GM19099 (cell line): Measurements from ENCODE around the gene VDAC1.

Experiments used
- POLR2A ChIP-seq: IDR thresholded peaks from 3 replicates; pipeline ENCODE4 v1.6.1; 2011; ENCODE audit warnings: low read depth; ENCODE audit not compliant: insufficient read length; ENCODE audit errors: extremely low read depth

The VDAC1 gene

GRCh38 chr5:134004626-134005416 lies at the start of gene VDAC1:
Gene VDAC1, minus strand, starts transcription at chr5:134004975. Its CDS starts 11,963 bp downstream, at chr5:133993012.
- TF ChIP-seq POLR2A: peak; percentile 64

GRCh38 chr5:134053840-134054338 lies 49.1 kb upstream of the VDAC1 start:
- TF ChIP-seq POLR2A: no peak

- no peak for TF ChIP-seq POLR2A
These were observed 48.6 kb upstream of the VDAC1 start for GRCh38 chr5:134053314-134053839.

GRCh38 chr5:134051305-134051704 lies 46.5 kb upstream of the VDAC1 start:
- TF ChIP-seq POLR2A: no peak

- TF ChIP-seq POLR2A: no peak
These were observed 44.1 kb upstream of the VDAC1 start for GRCh38 chr5:134048864-134049263.

- no peak for TF ChIP-seq POLR2A
These were observed 42.9 kb upstream of the VDAC1 start for GRCh38 chr5:134047687-134048056.

GRCh38 chr5:134046801-134047686 lies 42.3 kb upstream of the VDAC1 start:
- TF ChIP-seq POLR2A: no peak

- no peak for TF ChIP-seq POLR2A
These were observed 41.6 kb upstream of the VDAC1 start for GRCh38 chr5:134046330-134046729.

- no peak for TF ChIP-seq POLR2A
These were observed 39.3 kb upstream of the VDAC1 start for GRCh38 chr5:134043793-134044792.

GRCh38 chr5:134041570-134042411 lies 37.0 kb upstream of the VDAC1 start:
- TF ChIP-seq POLR2A: no peak

- TF ChIP-seq POLR2A: no peak
These were observed 33.4 kb upstream of the VDAC1 start for GRCh38 chr5:134038138-134038537.

- TF ChIP-seq POLR2A: no peak
These were observed 32.4 kb upstream of the VDAC1 start for GRCh38 chr5:134037160-134037559.

- no peak for TF ChIP-seq POLR2A
These were observed 29.6 kb upstream of the VDAC1 start for GRCh38 chr5:134034326-134034725.

- no peak for TF ChIP-seq POLR2A
These were observed 24.4 kb upstream of the VDAC1 start for GRCh38 chr5:134029156-134029555.

- no peak for TF ChIP-seq POLR2A
These were observed 23.7 kb upstream of the VDAC1 start for GRCh38 chr5:134028496-134028895.
